Activated CD4-positive, alpha-beta memory T cell treated with anti-CD3 and anti-CD28 coated beads, Interleukin-2, amount 10 ng/mL, durations not matched to agents 7 days and 5 days (primary cell): Measurements from ENCODE around the gene KDM2B. TPM values are rescaled to one million over a fixed set of nuclear protein-coding genes. Genes with fewer than 3 reads are reported as not detected.

Source experiments
- CTCF ChIA-PET: fragments of 350-600 bp; sonication (Branson Sonifier 250); formaldehyde crosslinking; loops from one replicate; lab custom pipeline; 2021; ENCODE audit warnings: antibody characterized with exemption, inconsistent platforms; lab: Charles Lee
- POLR2A ChIA-PET: fragments of 350-600 bp; sonication (Branson Sonifier 250); formaldehyde crosslinking; loops from one replicate; lab custom pipeline; 2021; ENCODE audit warnings: antibody characterized with exemption; lab: Charles Lee
- DNase-seq: peaks from one replicate; pipeline ENCODE4 v3.0.0-alpha.2; 2020
- H3K27ac Mint-ChIP-seq: one replicate; pipeline ENCODE4 v1.8.0; 2021; ENCODE audit warnings: mild to moderate bottlenecking, mixed read lengths
- H3K27me3 Mint-ChIP-seq: one replicate; pipeline ENCODE4 v1.8.0; 2021; ENCODE audit warnings: mixed read lengths
- H3K36me3 Mint-ChIP-seq: one replicate; pipeline ENCODE4 v1.8.0; 2021; ENCODE audit warnings: low read depth, mixed read lengths
- H3K4me1 Mint-ChIP-seq: one replicate; pipeline ENCODE4 v1.8.0; 2021; ENCODE audit warnings: mixed read lengths
- H3K4me3 Mint-ChIP-seq: one replicate; pipeline ENCODE4 v1.8.0; 2021; ENCODE audit warnings: mild to moderate bottlenecking, mixed read lengths
- H3K9me3 Mint-ChIP-seq: one replicate; pipeline ENCODE4 v1.8.0; 2021; ENCODE audit warnings: mixed read lengths
- total RNA-seq, 2 experiments: library from RNA; stranded (reverse); gene quantifications; one replicate each; pipeline ENCODE4 v1.2.3, GENCODE V29; 2021

Gene KDM2B
- total RNA-seq, 2 experiments from 2014 or later: 59.8 to 62.6 TPM

GRCh38 chr12:121574025-121574424, 6.8 kb downstream of the KDM2B start:
- no peaks in the 10 kb centered on the region for H3K27me3 Mint-ChIP-seq
- H3K27ac Mint-ChIP-seq: no peak overlapping the region
- ChIA-PET CTCF (interaction anchor here (3.9 kb wide), 1 partner anchor 22 kb away, joined by 12 read pairs; no protein-coding TSS in a partner anchor), POLR2A (no interaction called here)
- no peak for DNase-seq
- no peaks in the 10 kb centered on the region for H3K9me3 Mint-ChIP-seq
- peaks cover 10% of the 10 kb centered on the region for H3K4me1 Mint-ChIP-seq
- H3K4me3 Mint-ChIP-seq: no peak overlapping the region
- peaks cover 34% of the 10 kb centered on the region for H3K36me3 Mint-ChIP-seq

- H3K27ac Mint-ChIP-seq: no peak overlapping the region
These were observed 8.9 kb downstream of the KDM2B start for GRCh38 chr12:121571920-121572319.

GRCh38 chr12:121570467-121571283, 10.1 kb downstream of the KDM2B start:
- Mint-ChIP-seq H3K9me3 (no peaks in the 10 kb centered on the region), H3K4me1 (peaks cover 4% of the 10 kb centered on the region), H3K36me3 (peaks cover 34% of the 10 kb centered on the region), H3K27ac (no peak overlapping the region), H3K4me3 (no peak overlapping the region), H3K27me3 (no peaks in the 10 kb centered on the region)
- ChIA-PET POLR2A (no interaction called here), CTCF (no interaction called here)
- DNase-seq: no peak

More at GRCh38 chr12:121571920-121572319, 8.9 kb downstream of the KDM2B start:
- peaks cover 4% of the 10 kb centered on the region for H3K4me1 Mint-ChIP-seq
- POLR2A ChIA-PET: no interaction called here
- CTCF ChIA-PET: no interaction called here
- H3K9me3 Mint-ChIP-seq: no peaks in the 10 kb centered on the region
- peaks cover 37% of the 10 kb centered on the region for H3K36me3 Mint-ChIP-seq
- no peak for DNase-seq
- no peak overlapping the region for H3K4me3 Mint-ChIP-seq
- no peaks in the 10 kb centered on the region for H3K27me3 Mint-ChIP-seq

DNA sequence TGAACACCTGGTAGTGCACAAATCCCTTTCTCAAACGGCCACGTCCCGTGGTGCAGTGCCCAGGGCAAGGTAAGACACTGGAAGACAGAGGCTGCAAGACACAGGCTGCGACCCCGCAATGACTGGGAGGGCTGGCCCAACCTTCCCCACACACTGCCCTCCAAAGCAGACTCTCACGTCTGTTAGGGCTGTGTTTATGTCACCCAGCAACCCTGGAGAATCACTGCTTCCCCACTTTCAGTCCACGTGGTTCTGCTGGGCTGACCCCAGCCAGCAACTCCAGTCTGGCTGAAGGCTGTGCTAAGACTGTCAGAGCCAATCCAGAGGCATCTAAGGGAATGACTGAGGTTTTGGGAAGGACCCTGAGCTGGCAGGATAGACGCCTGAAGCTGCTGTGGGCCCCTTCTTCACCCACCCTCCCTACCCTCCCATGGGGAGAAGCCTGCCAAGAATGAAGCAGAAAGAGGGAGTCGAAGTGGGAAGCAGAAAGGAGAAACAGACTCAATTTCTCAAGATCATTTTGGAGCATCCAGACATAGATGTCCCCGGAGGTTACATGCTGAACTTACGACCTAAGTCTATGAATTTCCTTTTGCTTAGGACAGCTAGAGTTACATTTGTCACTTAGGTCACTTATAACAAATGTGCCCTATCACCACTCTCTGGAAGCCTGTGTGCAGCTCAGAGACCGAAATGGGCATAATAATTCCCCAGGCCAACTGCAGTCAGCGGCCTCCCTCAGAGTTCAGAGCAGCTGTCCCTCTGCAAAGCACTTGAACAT, 11.7 kb downstream of the KDM2B start:
- CTCF ChIA-PET: interaction anchor here (0.5 to 1.5 kb wide), 3 partner anchors 12 to 205 kb away, joined by 3 to 5 read pairs (median 3); no protein-coding TSS in a partner anchor
- Mint-ChIP-seq H3K27me3 (no peaks in the 10 kb centered on the region), H3K4me3 (no peak overlapping the region), H3K9me3 (no peaks in the 10 kb centered on the region), H3K4me1 (peaks cover 4% of the 10 kb centered on the region), H3K27ac (no peak overlapping the region), H3K36me3 (peaks cover 25% of the 10 kb centered on the region)
- POLR2A ChIA-PET: interaction anchor here (0.5 to 1.7 kb wide), 4 partner anchors 26 to 51 kb away, joined by 3 to 5 read pairs (median 4); no protein-coding TSS in a partner anchor
- DNase-seq: no peak

- POLR2A ChIA-PET: interaction anchor here (0.6 to 1.7 kb wide), 3 partner anchors 23 to 52 kb away, joined by 3 to 5 read pairs (median 4); no protein-coding TSS in a partner anchor
- CTCF ChIA-PET: interaction anchor here (0.5 to 1.5 kb wide), 3 partner anchors 13 to 95 kb away, joined by 3 to 5 read pairs (median 3); no protein-coding TSS in a partner anchor
- DNase-seq: no peak
- Mint-ChIP-seq H3K36me3 (peaks cover 21% of the 10 kb centered on the region), H3K4me1 (peaks cover 4% of the 10 kb centered on the region), H3K9me3 (no peaks in the 10 kb centered on the region), H3K27me3 (no peaks in the 10 kb centered on the region), H3K4me3 (no peak overlapping the region), H3K27ac (no peak overlapping the region)
These were observed 12.3 kb downstream of the KDM2B start for GRCh38 chr12:121568518-121568917.

GRCh38 chr12:121565076-121565475, 15.7 kb downstream of the KDM2B start:
- Mint-ChIP-seq H3K9me3 (no peaks in the 10 kb centered on the region), H3K27ac (no peak overlapping the region), H3K4me3 (no peak overlapping the region), H3K27me3 (no peaks in the 10 kb centered on the region), H3K36me3 (peaks cover 12% of the 10 kb centered on the region), H3K4me1 (peaks cover 4% of the 10 kb centered on the region)
- CTCF ChIA-PET: interaction anchor here (0.6 to 1.6 kb wide), 4 partner anchors 11 to 104 kb away, joined by 3 to 4 read pairs (median 3); partner anchors contain the start of gene MORN3
- DNase-seq: no peak
- POLR2A ChIA-PET: no interaction called here

DNA sequence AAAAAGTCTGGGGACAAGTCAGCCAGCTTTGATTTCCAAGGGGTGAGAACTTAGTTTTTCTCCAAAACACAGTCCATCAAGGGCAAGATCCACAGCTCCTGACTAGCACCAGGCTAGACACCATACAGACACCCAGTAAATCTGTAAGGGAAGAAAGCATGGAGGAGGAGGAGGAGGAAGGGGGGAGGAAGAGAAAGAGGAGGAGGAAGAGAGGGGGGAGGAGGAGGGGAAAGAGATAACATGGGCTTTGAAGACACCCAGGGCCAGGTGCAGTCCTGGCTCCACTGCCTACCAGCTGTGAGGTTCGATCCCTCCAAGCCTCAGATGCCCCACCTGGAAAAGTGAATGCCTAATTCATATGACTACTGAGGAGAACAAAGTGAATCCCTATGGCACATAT, 18.3 kb downstream of the KDM2B start:
- ChIA-PET CTCF (interaction anchor here (1.4 kb wide), 1 partner anchor 109 kb away, joined by 4 read pairs; no protein-coding TSS in a partner anchor), POLR2A (interaction anchor here (0.8 to 1.3 kb wide), 2 partner anchors 17 to 64 kb away, joined by 3 to 4 read pairs; partner anchors contain the start of gene ORAI1)
- H3K27me3 Mint-ChIP-seq: no peaks in the 10 kb centered on the region
- H3K4me1 Mint-ChIP-seq: peaks cover 7% of the 10 kb centered on the region
- no peaks in the 10 kb centered on the region for H3K9me3 Mint-ChIP-seq
- no peak overlapping the region for H3K27ac Mint-ChIP-seq
- H3K4me3 Mint-ChIP-seq: no peak overlapping the region
- DNase-seq: no peak
- H3K36me3 Mint-ChIP-seq: peaks cover 8% of the 10 kb centered on the region

DNA sequence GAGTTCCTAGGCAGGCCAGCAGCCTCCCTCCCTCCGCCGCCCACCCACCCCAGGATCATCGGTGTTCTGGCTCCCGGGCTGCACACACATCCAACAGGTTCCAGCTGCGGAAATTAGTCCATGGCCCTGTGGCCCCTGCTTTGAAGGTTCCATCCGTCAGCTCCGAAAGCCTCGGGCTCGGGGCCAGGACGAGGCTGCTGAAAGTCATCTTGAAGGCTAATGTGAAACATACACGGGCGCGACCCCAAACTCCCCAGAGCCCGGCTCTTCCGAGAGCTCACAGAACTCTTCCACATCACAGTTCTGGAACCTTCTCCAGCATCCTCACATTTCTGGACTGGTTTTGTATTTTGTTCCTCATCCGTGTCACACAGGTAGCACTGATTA, 19.8 kb downstream of the KDM2B start:
- H3K4me1 Mint-ChIP-seq: peaks cover 12% of the 10 kb centered on the region
- no peak for DNase-seq
- H3K27ac Mint-ChIP-seq: no peak overlapping the region
- ChIA-PET POLR2A (interaction anchor here (1.4 kb wide), 1 partner anchor 22 kb away, joined by 3 read pairs; no protein-coding TSS in a partner anchor), CTCF (interaction anchor here (1.5 kb wide), 1 partner anchor 107 kb away, joined by 3 read pairs; no protein-coding TSS in a partner anchor)
- H3K27me3 Mint-ChIP-seq: no peaks in the 10 kb centered on the region
- H3K4me3 Mint-ChIP-seq: no peak overlapping the region
- no peaks in the 10 kb centered on the region for H3K9me3 Mint-ChIP-seq
- H3K36me3 Mint-ChIP-seq: peaks cover 6% of the 10 kb centered on the region

GRCh38 chr12:121560392-121561008, 20.3 kb downstream of the KDM2B start:
- POLR2A ChIA-PET: interaction anchor here (1.4 kb wide), 1 partner anchor 22 kb away, joined by 3 read pairs; no protein-coding TSS in a partner anchor
- no peaks in the 10 kb centered on the region for H3K27me3 Mint-ChIP-seq
- no peak for DNase-seq
- H3K9me3 Mint-ChIP-seq: no peaks in the 10 kb centered on the region
- no peak overlapping the region for H3K27ac Mint-ChIP-seq
- H3K4me3 Mint-ChIP-seq: no peak overlapping the region
- peaks cover 4% of the 10 kb centered on the region for H3K36me3 Mint-ChIP-seq
- peaks cover 12% of the 10 kb centered on the region for H3K4me1 Mint-ChIP-seq
- CTCF ChIA-PET: interaction anchor here (1.5 kb wide), 1 partner anchor 108 kb away, joined by 3 read pairs; no protein-coding TSS in a partner anchor

DNA sequence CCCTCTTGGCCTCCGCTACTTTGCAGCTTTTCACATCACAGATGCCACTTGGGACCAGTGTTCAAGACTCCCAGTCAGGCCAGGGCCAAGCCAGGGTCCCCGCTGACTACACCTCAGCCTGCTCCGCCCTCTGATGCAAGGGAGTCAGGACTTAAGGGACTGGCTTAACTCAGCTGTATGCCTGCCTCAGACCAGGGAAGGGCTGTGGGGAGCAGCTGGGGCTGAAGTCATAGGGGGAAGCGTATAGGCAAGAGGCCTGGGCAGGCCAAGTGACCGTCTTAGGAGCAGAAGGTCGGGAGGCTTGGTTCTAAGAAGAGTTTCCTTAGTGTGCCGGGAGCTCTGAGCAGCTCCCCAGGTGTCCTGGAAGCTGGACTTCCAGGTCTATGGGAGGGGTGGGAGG, 21.9 kb downstream of the KDM2B start:
- peaks cover 4% of the 10 kb centered on the region for H3K36me3 Mint-ChIP-seq
- peaks cover 12% of the 10 kb centered on the region for H3K4me1 Mint-ChIP-seq
- ChIA-PET CTCF (interaction anchor here (0.8 to 1.7 kb wide), 2 partner anchors 64 to 77 kb away, joined by 4 read pairs; no protein-coding TSS in a partner anchor), POLR2A (interaction anchor here (0.7 kb wide), 1 partner anchor 98 kb away, joined by 3 read pairs; no protein-coding TSS in a partner anchor)
- DNase-seq: no peak
- H3K27me3 Mint-ChIP-seq: no peaks in the 10 kb centered on the region
- H3K27ac Mint-ChIP-seq: no peak overlapping the region
- no peaks in the 10 kb centered on the region for H3K9me3 Mint-ChIP-seq
- H3K4me3 Mint-ChIP-seq: no peak overlapping the region

DNA sequence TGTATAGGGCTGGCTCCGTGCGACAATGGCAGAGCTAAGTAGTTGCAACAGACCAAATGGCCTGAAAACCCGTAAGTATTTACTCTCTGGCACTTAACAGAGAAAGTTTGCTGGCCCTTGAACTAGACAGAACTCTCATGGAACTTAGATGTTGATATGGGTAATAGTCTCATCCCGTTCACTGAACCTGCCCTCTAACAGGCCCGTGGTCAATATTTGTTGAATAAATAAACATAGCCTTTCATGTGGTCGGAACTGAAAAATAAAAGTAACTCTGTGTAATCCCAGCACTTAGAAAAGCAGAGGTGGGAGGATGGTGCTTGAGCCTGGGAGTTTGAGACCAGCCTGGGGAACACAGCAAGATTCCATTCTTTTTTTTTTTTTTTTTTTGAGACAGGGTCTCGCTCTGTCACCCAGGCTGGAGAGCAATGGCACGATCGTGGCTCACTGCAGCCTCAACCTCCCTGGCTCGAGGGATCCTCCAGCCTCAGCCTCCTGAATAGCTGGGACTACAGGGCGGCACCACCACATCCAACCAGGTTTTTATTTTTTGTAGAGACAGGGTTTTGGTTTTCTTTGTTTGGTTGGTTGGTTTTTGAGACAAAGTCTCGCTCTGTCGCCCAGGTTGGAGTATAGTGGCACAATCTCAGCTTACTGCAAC, 29.7 kb downstream of the KDM2B start:
- ChIA-PET CTCF (interaction anchor here (0.6 to 4.1 kb wide), 11 partner anchors 8 to 131 kb away, joined by 3 to 90 read pairs (median 12); partner anchors contain the start of gene ORAI1), POLR2A (interaction anchor here (1.1 to 3.5 kb wide), 3 partner anchors 75 to 121 kb away, joined by 3 to 31 read pairs (median 3); partner anchors contain the start of gene ORAI1)
- Mint-ChIP-seq H3K4me3 (no peak overlapping the region), H3K4me1 (peaks cover 12% of the 10 kb centered on the region), H3K36me3 (peaks cover 13% of the 10 kb centered on the region), H3K27me3 (no peaks in the 10 kb centered on the region), H3K9me3 (no peaks in the 10 kb centered on the region), H3K27ac (no peak overlapping the region)
- no peak for DNase-seq
